GM18508 (cell line): Measurements from ENCODE around the gene LCMT2.
A peak's percentile ranks its signal among the peaks of the same experiment; 100 is the strongest.

Source experiments
- ATAC-seq: cut with Tn5 transposase; IDR thresholded peaks from one replicate; pipeline ENCODE4 v1.9.1; 2021; ENCODE audit warnings: moderate number of reproducible peaks; ENCODE audit not compliant: insufficient read depth, unreplicated experiment

LCMT2 gene, protein sequence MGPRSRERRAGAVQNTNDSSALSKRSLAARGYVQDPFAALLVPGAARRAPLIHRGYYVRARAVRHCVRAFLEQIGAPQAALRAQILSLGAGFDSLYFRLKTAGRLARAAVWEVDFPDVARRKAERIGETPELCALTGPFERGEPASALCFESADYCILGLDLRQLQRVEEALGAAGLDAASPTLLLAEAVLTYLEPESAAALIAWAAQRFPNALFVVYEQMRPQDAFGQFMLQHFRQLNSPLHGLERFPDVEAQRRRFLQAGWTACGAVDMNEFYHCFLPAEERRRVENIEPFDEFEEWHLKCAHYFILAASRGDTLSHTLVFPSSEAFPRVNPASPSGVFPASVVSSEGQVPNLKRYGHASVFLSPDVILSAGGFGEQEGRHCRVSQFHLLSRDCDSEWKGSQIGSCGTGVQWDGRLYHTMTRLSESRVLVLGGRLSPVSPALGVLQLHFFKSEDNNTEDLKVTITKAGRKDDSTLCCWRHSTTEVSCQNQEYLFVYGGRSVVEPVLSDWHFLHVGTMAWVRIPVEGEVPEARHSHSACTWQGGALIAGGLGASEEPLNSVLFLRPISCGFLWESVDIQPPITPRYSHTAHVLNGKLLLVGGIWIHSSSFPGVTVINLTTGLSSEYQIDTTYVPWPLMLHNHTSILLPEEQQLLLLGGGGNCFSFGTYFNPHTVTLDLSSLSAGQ

DNA sequence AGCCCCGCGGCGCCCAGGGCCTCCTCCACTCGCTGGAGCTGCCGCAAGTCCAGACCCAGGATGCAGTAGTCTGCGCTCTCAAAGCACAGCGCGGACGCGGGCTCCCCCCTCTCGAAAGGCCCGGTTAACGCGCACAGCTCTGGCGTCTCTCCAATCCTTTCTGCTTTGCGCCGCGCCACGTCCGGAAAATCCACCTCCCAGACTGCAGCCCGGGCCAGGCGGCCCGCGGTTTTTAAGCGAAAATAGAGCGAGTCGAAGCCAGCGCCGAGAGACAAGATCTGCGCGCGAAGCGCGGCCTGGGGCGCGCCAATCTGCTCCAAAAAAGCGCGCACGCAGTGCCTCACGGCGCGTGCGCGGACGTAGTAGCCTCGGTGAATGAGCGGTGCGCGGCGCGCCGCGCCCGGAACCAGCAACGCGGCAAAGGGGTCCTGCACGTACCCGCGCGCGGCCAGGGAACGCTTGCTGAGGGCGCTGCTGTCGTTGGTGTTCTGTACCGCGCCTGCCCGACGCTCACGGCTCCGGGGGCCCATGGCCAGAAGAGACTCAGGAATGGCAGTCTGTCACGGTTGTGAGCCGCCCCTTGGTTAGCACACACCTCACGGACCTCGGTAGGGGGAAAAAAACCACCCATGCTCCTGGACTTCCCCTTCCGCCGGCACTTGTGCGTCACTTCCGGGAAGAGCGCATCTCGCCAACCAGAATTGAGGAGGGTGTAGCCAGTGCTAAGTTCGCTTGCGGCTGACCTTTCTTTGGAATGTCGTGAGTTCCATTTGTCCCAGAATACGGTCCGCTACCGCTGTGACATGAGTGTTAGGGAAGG, at the start of gene LCMT2:
Gene LCMT2 (minus strand): TSS at position 614 of the 820 bp plus-strand sequence. CDS start 84 bp downstream, at position 530.
- ATAC-seq: peak; percentile 68

DNA sequence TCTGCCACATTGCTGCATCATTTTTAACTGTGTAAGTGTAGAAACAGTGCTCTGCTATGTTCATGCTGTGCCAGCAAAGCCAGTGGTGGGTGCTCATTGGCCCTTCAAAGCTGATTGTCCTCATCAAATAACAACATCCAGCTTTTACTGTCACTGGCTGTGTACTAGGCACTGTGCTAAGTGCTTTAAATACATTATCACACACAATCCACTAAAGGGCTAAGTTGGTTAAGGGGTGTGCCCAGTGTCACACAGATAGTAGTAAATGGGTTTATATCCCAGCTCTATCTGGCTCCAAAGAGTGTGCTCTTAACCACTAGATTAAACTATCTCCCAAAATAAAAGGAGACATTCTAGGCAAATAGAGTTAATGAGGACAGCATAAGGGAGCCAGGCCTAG, 48.2 kb upstream of the LCMT2 start:
- ATAC-seq: no peak

DNA sequence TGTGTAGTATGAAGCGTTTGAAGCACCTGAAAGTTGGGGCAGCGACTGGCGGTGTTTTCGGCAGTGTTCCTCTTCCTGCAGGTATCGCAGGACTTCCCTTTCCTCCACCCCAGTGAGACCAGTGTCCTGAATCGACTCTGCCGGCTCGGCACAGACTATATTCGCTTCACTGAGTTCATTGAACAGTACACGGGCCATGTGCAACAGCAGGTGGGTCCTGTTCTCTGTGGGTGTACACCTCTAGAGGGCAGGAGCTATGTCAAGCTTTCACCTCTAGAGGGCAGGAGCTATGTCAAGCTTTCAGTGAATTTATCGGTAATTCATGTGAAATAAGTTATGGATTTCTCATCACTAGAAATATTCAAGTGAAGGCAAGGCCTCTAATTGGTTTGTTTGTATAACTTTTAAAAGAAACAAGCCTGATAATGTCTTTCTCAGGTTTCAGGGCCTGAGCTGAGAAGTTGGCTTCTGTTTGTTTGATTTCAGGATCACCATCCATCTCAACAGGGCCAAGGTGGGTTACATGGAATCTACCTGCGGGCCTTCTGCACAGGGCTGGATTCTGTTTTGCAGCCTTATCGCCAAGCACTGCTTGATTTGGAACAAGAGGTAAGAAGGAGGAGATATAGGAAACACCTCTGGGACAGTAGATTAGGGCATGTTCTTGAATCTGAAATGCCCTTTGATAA, 45.8 kb upstream of the LCMT2 start:
- ATAC-seq: no peak

DNA sequence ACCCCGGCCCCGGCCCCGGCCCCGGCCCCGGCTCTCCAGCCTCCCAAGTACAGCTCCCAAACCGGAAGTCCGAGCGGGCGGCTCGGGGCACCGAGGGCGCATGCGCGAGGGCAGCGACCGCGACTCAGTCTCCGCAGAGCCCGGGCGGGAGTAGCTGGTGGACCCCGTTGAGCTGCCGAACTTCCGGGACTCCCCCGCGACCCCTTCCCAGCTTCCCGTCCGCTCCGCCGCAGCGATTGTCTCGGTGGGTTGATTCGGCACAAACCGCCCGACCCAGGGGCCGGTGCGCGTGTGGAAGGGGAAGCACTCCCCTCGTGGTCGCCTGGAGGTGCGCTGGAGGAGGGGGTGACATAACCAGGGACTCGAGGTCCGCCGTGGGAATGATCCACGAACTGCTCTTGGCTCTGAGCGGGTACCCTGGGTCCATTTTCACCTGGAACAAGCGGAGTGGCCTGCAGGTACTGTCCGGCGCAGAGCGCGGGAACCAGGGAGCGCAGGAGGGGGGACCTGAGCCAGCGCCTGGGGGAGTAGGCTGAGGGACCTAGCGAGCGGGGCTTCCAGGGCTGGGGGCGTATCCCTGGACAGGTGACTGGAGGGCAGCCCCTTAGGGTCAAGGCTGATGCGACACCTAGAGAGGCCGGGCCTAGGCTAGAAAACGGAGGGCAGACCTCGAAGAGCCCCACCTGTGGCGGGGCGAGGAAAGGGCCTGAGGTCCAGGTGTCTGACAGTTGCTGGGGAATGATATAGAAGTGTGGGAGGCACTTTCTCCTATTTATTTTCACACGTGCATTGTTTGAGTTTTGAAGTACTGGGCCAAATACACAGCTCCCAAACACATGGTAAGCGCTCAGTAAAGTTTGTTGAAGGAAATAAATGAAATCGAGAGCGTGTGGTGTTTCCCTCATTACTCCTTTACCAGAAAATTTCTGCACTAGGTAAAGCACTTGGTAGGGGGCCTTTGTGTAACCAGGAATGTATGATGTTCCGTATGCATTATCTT, 40.9 kb upstream of the LCMT2 start, which contains the start of the genes TUBGCP4 and ZSCAN29:
Gene TUBGCP4 (plus strand): TSS at position 127 of the 1,000 bp plus-strand sequence. CDS start 254 bp downstream, at position 381.
Gene ZSCAN29 (minus strand): TSS at position 69 of the 1,000 bp plus-strand sequence. CDS start 1,130 bp downstream, outside the sequence.
- ATAC-seq: no peak

DNA sequence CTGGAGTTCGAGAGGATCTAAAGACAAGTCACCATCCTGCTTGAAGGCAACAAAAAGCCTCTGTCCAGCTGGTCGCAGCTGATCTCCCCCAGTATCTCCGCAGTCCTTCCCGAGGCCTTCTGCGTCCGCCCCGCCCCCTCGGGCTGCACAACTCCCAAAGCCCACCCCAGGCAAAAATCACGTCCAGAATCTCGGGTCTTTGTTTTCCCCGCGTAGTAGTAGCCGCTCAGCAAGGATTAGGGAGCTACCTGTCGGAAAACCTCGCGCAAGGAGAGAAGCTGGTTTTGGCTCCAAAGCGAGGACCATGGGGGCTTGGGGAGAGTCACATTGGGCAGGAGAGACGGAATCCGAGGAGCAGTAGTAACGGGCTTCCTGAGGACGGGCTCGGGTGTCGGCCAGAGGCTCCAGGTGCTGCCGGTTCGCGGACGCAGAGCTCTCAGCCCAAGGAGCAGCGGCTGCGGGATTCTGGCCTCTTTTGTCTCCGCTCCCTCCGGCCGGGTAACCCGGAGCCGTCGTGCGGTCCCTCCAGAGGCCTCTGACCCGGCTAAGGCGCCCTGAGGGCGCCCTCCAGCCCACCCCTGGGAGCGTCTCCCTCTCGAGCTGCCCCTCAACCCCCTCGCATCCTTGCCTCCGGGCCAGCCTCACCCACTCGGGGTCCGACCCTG, 40.1 kb upstream of the LCMT2 start:
- no peak for ATAC-seq

DNA sequence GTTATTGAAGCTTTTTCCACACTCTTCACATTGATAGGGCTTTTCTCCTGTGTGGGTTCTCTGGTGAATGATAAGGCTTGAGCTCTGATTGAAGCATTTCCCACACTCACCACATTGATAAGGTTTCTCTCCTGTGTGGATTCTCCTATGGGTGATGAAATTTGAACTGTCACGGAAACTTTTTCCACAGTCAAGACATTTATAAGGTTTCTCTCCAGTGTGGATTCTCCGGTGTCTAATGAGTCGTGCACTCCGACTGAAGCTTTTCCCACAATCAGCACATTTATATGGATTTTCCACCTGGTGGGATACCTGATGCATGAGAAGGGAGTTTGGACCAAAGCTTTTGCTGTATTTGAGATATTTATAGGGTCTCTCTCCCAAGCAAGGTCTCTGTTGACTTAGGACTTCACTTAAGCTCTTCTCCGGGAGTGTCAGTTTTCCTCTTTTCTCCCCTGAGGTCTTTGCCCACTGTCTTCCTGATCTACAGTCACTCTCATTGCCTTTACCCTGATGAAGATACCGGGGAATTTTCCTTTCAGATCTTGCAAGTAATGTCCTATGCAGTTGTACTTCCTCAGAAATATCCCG, 31.0 kb upstream of the LCMT2 start:
- ATAC-seq: no peak

DNA sequence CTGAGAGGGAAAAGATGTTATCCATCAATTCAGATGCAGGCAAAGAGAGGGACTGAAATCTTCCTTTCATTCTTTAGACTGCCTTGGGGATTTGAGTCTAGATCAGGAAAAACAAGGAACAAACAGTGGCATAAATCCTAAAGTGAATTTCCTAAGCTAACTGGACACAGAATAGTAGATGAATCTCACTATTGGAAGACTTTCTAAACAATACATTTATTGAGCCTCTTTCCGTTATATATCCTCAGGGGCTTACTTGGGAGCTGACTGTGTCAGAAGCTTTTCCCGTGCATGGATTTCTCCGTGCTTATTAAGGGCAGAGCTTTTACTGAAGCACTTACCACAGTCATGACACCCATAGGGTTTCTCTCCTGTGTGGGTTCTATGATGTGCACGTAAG, 30.4 kb upstream of the LCMT2 start:
- no peak for ATAC-seq

DNA sequence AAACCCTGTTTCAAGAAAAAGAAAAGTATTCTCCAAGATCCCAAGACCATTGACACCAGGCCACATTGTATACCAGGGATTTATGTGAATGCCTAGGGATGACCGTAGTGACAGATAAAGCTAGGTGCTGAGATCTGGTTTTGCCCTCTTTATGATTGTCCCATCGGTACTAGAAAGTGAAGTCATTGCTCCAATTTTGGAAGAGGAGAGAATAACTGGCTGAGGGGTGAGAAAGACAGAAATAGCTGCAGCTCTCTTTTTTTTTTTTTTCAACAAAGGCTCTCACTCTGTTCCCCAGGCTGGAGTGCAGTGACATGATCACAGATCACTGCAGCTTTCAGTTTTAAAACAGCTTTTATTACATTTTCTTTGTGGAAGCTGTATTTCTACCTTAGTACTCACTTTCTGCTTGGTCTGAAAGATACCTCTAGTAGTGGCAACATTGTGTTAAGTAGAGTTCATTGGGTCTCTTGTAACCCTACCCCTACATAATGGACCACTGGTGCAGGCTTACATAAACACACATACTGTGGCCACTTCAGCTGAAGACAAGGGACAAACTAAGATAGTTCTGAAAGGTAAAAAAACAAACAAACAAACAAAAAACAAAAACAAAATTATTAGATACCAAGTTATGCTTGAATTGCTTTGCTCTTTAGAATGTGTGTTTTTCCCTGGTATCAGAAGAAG, 22.5 kb upstream of the LCMT2 start:
- no peak for ATAC-seq

DNA sequence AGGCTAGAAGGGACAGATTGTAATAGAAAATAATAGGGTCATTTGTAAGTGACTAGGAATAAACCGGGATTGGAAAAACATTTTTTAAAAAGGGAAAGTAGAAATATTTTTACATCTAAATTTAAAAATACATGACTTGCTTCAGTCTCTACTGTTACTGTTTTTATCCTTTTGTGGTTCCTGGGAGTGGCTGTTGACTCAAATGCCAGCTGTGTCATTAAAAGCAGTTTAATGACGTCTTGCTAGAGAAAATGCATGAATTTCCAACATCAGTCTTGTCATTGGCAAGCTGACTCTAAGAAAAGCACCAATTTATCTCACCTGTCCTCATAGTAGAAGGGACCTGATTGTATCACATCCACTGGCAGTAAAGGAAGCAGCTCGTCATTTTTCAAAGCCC, 16.7 kb upstream of the LCMT2 start:
- ATAC-seq: no peak

DNA sequence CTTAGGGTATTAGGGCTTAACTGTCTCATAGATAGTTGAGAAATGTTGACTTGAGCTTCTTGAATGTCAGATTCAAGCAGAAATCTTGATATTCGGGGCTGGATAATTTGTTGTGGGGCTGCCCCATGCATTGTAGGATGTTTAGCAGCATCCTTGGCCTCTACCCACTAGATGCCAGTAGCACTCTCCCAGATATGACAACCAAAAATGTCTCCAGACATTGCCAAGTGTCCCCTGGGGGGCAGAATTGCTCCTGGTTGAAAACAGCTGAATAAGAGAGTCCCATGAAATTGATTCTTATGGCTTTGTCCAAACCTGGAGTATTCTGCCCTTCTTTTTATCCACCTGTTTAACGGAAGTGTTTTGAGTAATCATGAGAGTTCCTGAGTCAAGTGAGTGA, 15.9 kb upstream of the LCMT2 start:
- ATAC-seq: no peak

DNA sequence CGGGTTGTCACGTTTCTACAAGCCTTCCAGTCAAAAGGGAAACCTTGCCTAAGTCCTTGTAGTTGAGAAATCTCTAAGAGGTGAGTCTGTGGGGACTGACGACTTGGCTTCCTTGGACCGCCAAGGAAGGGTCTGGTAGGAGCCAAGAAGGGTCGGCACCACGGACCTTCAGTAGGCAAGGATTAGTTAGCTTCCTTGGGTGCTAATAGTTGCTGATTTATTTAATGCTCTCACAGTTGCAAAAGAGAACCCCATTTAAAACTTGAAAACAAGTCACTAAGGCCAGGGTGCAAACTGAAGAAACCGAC, 361 bp upstream of the LCMT2 start:
- ATAC-seq: peak; percentile 16

DNA sequence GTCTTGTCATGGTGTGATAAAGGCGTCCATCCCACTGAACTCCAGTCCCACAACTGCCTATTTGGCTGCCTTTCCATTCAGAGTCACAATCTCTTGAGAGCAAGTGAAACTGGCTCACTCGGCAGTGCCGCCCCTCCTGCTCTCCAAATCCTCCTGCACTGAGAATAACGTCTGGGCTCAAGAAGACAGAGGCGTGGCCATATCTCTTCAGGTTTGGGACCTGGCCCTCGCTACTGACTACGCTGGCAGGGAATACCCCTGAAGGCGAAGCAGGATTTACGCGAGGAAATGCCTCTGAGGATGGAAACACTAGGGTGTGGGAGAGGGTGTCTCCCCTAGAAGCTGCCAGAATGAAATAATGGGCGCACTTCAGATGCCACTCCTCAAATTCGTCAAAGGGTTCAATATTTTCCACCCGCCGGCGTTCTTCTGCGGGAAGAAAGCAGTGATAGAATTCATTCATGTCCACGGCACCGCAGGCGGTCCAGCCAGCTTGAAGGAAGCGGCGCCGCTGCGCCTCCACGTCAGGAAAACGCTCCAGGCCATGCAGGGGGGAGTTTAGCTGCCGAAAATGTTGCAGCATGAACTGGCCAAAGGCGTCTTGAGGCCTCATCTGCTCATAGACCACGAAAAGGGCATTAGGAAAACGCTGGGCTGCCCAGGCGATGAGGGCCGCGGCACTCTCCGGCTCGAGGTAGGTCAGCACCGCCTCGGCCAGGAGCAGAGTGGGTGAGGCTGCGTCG, 985 bp downstream of the LCMT2 start:
- no peak for ATAC-seq

DNA sequence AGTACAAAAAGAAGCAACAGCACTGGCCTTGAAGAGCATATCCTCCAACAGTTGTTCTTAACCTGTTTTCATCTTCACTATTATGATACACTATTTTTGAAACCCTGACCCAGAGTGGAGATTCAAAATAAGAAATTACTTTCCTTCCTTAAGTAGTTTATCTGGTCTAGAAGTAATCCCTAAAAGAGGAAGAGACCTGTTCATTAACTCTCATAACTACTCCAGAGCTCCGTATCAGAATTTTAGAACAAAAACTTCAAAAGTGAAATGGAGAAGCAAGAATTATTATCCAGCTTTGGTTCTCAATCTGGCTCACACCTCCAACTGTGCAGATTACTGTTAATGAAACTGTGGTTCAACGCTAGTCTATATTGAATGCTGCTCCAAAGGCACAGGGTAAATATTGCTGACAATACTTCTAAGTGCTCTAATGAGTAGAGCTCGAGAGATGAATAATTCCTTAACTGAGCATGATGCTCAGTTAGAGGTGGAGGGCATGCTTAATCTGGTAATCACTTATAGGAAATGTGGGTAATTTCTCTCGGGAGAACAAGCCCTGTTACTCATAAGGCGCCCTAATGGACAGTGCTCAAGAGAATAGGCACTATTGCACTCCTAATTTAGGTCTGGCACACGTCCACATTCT, 5.2 kb downstream of the LCMT2 start:
- ATAC-seq: no peak

DNA sequence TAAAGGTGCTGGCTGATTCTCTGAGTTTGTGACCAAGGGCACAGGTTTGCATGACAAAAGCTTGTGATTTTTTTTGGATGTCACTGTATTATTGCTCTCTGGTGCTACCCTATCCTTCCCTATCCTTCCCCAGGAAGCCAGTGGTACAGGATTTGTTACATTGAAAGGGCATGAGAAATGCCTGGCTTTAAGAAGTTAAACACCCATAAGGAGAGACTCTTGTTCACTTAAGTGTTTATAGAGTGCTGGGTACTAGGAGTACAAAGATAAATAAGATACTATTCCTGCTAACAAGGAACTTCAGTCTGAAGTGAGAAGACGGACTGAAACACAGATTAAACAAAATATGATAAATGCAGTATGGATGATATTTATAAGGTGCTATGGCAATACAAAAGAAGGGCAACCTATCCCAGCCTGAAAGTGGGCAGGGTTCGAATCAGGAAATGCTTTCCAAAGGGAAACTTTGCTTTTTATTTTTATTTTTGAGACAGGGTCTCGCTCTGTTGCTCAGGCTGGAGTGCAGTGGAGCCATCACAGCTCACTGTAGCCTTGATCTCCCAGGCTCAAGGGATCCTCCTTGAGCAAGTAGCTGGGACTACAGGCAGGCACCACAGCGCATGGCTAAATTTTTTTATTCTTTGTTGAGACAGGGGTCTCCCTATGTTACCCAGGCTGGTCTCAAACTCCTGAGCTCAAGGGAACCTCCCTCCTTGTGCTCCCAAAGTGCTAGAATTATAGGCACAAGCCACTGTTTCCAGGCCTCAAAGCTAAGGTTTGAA, 11.2 kb downstream of the LCMT2 start:
- ATAC-seq: no peak

DNA sequence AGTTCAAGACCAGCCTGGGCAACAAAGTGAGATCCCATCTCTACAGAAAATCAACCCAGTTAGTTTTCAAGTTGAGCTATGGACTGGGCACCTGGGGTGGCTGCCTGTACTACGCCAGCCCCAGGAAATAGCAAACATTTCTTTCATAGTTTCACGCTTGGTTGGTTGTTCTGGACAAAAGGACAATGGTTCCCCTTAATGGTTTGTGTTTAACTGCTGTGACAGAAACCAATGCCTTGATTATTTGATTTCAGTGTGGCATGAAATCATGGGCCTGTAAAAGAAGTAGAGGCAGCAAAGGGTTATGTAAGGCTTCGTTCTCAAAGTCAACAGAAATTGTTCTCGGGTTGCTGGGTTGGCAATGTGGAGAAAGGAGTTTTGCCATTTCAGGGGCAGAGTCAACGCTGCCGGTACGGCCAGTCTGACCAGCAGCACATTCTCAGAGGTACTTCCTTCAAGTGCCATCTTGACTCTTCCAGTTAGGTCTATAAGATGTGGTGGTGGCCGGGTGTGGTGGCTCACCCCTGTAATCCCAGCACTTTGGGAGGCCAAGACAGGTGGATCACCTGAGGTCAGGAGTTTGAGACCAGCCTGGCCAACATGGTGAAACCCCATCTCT, 12.7 kb downstream of the LCMT2 start:
- no peak for ATAC-seq
